Dermis microvascular lymphatic vessel endothelial cell (primary cell): Measurements from ENCODE around the gene NCR3LG1. TPM values are rescaled to one million over a fixed set of nuclear protein-coding genes. Genes with fewer than 3 reads are reported as not detected.

Experiments
- DNase-seq, 2 donors: peaks; one replicate each; pipeline versions ENCODE4 v3.0.0 to v3.0.0-alpha.2; 2010; ENCODE audit warnings: low read depth in 2 of 2
- total RNA-seq: library from RNA; depleted of rRNA; stranded (reverse); fragments of >200 nt; gene quantifications from 2 replicates; pipeline ENCODE4 v1.2.1, GENCODE V29; 2014

NCR3LG1 gene, protein sequence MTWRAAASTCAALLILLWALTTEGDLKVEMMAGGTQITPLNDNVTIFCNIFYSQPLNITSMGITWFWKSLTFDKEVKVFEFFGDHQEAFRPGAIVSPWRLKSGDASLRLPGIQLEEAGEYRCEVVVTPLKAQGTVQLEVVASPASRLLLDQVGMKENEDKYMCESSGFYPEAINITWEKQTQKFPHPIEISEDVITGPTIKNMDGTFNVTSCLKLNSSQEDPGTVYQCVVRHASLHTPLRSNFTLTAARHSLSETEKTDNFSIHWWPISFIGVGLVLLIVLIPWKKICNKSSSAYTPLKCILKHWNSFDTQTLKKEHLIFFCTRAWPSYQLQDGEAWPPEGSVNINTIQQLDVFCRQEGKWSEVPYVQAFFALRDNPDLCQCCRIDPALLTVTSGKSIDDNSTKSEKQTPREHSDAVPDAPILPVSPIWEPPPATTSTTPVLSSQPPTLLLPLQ
- total RNA-seq = 0.38 and 0.51 TPM in 2 replicates

DNA sequence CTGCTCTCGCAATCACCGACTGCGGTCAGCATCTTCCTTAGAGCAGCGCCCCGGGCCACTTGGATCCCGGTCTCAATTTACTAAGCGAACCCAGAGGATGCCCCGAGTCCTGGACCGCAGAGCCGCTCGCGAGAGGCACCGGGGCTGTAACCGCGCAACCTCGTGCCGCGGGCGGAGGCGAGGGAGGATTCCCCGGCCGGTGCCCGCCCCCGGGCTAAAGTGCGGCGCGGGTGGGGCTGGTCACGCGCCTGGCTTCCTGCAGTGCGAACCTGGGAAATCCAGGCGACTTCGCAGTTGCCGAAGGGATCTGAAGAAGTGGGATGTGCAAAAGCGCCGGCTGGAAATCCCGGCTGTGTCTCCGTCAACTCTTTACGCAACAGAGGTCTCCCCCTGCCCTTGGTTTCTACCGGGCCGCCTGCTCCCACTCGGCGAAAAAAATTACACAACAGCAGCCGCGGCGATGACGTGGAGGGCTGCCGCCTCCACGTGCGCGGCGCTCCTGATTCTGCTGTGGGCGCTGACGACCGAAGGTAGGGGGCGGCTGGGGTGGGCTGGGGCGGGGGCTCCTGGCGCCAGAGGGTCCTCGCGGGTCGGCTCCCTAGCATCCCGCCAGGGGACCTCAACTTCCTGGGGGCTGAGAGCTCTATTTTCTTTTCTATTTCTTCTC is at the start of gene NCR3LG1:
NCR3LG1 (plus strand) TSS at position 291 of the 667 bp plus-strand sequence; CDS start at position 461, 170 bp downstream.
- DNase-seq = peak in 1 of 2 donors; percentile 58

DNA sequence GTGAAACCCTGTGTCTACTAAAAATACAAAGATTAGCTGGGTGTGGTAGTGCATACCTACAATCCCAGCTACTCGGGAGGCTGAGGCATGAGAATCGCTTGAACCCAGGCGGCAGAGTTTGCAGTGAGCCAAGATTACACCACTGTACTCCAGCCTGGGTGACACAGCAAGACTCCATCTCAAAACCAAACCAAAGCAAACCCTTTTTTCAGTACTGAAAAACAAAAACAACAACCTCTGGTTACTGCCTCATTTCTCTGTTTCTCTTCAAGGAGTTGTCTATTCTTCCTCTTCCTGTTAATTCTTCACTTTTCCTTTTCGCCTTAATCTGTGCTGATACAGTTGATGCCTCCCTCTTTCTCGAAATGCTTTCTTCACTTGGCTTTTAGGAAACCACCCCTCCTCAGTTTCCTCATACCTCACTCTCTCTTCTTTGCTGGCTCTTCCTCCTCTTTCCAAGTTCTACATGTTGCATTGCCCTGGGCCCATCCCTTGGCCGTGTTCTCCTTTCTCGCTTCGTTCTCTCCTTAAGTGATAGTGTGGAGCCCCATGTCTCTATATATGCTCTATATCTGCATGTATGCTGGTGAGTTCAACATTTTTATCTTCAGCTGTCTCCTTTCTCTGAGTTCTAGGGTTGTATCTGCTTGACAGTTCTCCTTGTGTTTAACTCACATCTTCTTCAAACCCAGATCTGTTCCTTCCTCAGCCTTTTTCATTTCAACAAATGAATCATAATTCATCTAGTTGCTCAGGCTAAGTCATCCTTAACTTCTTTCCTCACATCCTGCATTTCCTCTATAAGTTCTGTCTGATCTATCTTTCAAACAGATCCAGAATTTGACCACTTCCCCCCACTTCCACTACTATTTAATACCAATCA is 38.0 kb upstream of the NCR3LG1 start:
- no peak for DNase-seq

DNA sequence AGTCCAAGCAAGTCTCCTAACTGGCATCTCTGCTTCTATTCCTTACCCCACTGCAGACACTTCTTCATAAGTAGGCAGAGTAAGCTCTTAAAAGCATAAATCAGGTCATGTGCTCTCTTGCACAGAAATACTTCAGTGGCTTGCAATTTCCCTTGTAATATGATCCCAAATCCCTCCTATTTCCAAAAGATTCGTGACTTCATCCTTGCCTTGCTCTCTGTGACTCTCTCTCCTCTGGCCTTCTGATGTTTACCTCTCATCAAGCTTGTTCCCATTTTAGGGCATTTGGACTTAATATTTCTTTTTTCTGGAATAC is 37.4 kb upstream of the NCR3LG1 start:
- peak in 1 of 2 donors; percentile 41 for DNase-seq

DNA sequence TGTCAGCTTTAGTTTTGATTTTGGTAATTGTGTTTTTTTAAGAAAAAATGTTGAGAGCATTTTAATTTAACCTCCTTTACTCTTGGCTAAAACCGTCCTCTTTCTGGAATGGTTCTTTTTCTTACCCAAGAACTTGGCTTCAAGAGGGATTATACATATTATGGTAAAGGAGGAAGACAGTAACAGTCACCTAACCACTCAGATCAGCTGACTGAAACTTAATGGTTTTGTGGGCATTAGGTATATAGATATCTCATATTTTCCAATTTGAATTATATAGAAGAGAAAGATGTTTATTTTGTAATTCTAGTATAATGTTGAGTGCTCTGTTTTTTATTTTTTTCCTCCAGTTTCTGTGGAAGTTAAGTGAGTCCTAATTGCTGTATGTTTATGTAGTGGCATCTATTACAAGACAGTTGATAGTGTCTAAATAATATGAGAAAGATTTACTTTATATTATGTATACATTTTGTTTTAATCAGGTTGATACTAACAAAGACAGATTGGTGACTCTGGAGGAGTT is 36.6 kb upstream of the NCR3LG1 start:
- DNase-seq = no peak

DNA sequence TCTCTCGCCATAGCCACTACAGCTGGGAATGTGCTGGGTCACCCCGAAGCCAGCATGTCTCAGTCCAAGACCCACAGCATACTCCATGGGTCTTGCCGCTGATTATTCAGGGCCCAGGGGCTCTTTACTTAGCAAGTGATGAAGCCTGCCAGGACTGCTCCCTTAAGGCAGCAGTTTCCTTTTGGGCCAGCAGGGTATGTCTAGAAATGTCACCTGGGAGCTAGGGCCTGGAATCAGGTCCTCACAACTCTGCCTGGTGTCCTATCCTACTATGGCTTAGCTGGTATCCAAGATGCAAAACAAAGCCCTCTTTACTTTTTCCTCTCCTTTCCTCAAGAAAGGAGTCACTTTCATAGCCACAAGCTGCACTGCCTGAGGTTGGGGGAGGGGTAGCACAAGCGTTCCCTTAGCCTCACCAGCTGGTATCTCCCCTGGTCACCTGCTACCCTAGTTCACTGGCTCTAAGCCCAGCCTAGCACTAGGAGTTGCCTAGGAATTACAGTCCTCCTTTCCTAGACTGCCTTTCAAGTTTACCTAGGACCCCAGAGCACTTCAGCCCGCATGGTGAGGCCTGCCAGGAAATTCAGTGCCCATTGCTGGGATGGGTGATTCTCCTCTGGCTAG is 22.6 kb upstream of the NCR3LG1 start:
- DNase-seq = no peak

DNA sequence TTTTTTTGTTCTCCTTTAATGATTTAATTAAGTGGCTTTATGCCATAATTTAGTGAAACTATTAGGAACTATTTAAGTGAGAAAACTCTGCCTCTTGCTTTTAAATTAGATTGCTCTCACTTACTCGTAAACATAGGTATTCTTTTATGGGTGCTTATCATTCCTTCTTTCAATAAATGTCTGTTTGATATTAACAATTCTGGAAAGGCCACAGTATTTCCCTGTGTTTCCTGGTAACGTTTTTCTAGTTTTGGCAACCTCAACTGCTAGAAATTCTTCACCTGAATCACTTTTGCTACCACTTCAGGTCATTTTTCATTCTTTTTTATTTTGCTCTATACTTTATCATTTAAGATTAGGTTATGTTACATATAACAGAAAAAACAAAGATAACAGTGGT is 19.9 kb upstream of the NCR3LG1 start:
- DNase-seq = no peak

DNA sequence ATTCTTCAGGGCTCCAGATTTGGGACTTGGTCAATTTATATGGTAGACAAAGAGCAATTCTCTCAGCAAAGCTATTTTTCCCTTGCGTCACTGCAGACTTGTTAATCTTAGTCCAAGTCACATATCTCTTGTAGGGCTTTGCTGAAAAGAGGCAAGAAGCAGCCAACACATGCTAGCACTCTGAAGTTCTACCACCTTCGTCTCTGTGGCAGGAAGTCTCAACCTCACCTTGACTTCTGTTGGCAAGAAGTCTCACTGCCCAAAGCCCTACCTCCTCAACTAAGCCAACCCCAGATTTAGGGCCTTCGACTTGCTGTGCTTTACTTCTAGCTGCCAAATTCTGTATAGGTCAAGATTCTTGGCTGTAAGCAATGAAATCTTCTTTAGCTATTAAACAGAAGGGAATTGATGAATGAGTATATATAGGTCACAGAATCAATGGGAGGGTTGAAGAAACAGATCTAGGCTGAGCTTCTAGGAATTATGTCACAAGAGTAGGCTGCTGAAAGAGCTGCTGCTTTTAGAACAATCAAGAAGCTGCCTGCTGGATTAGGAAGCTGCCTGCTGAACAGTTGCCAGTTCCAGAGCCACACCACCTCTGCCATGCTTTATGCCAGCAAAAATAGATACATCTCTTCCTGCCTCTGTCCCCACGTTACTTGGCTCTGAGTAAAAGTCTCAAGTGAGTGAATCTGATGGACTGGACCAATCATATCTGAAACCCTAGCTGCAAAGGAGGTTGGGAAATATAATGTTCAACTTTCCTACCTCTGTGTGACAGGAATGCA is 17.6 kb upstream of the NCR3LG1 start:
- no peak for DNase-seq

DNA sequence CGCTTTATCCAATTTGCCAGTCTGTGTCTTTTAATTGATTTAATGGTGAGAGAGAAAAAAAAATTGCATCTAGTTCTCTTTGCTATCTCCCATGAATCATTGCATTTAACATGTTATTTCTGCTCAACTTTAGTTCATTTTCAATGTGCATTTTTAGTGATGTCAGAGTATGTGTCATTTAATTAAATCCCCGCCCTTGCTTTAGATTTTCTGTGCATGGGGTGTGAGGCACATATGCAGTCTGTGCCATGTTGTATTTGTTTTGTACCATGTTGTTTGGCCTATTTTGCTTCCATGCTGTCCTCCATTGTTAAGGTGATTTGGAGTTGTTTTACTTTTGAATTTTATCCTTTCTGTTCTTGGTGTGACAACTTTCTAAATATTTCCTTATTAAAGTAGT is 8.3 kb upstream of the NCR3LG1 start:
- DNase-seq = no peak

DNA sequence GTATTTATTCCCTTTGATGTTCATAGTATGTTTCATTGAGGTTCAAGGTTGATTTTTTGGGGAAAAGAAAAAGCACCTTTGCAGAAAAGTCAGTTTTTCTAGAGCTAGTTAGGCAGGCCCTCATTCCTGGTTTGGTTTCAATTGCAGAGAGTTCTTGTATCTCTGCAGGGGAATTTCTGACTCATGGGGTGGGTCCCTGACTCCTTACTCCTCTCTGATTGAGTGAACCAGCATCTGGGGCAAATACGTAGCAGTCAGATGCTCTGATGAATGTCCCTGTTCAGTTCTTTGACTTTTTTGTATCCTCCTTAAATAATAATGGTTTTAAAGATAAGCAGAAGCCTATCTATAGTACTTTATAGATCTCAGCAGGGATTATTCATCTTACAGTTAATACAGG is 7.7 kb upstream of the NCR3LG1 start:
- DNase-seq = no peak

DNA sequence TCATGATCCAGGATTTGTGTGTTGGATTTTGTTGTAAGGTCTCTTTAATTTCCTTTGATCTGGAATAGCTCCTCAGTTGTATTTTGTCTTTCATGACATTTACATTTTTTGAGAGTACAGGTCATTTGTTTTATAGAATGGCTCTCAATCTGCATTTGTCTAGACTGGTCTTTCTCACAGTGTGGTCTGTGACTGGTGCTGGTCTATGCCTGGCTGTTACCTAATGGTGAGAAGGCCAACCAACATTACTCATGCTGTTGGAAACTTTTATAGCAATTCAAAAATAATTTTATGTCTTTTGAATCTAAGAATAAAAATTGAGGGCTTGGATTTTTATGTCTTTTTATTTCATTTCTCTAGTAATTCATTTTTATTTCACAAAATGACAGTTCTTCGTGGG is 3.9 kb upstream of the NCR3LG1 start:
- DNase-seq = no peak

DNA sequence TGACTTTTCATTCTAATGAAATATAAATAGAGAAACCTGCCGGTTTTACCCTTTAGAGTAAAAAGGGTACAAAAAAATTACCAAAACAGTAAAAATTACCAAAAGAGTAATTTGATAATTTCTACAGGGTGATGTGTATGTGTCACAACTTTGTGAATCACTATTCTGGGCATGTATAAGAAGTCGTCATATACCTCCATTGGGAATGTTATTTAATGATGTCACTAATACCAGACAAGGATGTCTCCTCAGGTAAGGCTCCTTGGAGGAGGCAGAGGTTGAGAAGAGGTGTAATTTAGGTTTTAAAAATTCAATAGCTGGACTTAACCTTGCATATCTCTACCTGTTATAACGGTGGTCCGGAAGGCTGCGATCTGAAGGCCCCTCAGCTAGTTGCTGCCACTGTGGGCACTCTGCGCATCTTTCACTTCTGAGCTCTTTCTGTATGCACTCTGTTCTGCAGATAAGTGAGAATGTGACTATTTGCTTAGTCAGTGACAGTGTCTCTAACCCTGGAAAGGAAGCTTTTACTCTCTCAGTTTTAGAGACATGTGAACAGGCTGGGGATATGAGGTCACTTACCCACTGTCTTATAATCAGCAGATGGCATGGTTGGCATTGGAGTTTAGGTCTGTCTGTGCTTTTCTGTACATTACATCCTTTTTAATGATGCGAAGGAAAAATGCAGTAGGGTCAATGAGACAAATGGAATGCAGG is 987 bp upstream of the NCR3LG1 start:
- DNase-seq = no peak

DNA sequence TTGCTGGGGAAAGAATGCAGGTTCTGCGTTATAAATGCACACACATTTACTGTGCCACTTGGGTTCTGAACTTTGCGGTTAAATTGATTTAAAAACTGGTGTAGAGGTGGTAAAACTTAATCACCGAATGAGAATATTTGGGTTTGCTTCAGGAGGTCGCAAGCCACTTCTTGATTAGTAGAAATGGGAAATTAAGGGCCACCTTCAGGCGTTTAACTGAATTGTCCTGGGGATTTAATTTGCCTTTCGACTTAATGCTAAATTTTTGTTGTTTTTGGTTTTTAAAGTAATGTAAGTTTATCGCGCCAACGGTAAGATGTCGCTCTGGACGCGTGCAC is 459 bp upstream of the NCR3LG1 start:
- no peak for DNase-seq

DNA sequence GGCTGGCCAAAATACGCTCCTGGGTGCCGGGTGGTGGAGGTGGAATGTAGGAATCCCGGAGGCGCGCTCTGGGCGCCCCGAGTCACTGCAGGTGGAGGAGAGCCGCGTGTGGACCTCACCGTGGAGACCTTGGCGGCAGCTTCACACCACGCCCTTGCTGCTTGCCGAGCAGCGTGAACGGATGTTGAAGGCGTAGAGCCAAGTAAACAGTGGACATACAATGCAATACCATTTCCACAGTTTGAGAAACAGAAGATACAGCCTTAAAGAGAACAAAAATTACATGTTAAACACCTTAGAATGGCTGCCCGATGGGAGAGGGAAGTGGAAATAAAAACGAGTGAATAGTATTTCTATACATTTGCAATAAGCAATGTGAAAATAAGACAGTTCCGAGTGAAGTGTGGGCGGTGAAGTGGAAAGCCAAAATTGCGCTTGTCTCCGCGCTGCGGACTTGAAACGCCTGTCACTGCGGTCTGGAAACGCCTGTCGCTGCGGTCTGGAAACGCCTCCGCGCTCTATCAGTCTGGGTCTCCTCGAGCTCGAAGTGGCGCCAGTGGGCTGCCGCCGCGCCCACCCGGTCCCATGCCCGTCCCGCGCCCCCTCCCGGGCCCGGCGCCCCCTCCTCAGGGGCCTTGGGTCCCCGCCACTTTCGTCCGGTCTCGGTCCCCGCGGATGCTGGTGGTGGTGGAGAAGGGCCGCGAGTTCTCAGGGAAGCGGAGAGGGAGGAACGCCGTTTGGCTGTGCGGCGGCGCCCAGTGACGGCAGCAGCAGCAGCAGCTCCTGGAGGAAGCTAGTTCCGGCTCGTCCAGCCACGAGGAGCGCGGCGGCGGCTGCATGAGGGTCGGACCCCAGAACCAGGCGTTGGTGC is 1.6 kb downstream of the NCR3LG1 start:
- peak in 1 of 2 donors; percentile 75 for DNase-seq

DNA sequence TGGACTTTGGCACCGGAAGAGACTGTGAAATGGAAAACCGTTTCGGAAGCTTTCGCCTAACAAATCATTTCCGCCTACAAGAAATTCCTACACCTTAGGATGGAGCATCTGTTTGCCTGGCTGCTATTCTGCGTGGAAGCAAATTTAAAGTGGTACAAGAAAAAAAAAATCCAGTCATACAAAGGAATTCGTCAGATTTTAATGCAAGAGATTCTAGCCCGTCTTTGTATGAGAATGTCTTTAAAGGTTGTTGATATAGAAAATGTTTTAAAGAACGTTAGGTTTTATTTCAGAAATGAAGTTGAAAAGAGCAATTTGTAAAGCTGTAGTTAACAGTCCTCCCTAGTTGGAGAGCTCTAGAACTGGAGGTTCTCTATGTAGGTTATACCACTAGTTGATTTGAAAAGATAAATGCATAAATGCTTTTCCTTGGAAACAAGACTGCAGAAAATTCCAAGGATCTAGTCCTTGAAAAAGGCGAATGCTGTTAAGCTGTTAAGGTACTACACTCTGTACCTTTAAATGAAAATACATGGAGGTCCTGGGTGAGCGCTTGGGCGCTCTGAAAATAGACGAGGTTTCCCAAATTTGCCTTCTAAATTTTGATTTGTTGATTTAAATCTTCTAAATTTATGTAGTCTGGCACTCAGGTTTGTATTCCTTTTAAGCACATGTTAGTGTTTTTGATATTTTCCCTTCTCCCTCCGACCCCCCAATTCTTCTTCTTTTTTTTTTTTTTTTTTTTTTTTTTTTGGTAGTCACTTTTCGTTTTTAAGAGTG is 2.4 kb downstream of the NCR3LG1 start:
- DNase-seq = no peak

DNA sequence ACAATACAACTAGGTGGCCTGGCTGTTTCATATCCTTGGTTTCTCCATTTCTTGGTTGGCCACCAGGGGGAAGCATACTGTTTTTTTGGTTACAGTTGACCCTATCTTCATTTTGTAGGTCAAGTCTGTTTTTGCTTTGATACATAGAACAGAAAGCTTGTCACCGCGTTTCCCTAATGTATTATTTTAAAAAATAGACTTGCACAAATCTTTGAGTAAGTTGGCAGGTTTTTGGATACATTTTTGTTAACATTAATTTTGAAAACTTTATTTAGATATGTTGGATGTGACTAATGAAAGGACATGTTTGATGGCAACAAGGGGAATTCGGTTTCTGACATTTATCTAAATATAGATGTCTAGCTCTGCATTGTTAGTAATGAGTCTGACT is 3.0 kb downstream of the NCR3LG1 start:
- peak; percentile 42 to 77 for DNase-seq

DNA sequence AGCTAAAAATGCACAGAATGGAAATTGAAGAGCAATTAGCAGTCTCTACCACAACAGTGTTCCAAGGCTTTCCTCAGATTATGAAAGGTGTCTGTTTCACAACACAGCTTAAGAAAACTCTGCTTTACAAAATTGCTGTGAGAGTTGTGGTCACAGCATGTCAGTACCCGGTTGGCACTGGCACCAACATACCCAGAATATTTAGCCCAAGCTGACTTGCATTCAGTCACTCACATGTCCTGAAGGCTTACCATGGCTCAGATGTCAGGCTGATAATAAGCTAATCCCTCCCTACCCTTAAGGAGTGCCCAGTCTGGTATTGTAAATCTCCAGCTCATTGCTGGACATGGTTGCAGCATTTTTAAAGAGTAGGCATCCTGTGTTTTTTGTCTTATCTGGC is 14.9 kb downstream of the NCR3LG1 start:
- DNase-seq = no peak

DNA sequence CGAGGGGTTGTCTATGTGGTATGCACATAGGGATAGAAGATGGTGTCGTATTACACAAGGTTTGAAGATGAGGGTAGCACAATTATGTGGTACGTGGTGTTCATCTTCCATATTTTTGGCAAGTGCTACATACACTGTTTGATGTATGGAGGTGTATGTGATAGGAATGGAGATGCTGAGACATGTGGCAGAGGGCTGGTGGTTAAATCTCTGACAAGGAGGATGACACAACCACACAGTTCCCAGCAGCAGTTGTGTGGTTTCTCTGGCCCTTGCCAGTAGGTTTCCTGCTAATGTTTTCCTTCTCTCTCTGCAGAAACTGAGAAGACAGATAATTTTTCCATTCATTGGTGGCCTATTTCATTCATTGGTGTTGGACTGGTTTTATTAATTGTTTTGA is 17.0 kb downstream of the NCR3LG1 start:
- no peak for DNase-seq

DNA sequence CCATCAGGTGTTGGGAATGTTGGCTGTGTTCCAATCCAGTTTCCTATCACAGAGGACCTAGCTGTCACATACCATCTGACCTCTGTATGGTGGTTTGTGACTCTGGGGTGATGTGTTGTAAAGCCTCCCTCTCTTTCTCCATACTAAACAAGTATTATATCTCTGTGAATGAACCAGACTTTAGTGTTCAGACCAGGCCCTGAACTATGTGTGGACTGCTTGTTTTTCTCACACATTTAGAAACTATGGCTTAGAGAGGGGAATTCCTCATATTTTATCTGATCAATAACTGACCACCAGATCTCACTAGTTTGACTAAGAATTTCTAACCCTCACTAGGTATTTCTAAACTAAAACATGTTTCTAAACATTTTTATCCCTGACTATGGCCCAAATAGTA is 17.5 kb downstream of the NCR3LG1 start:
- no peak for DNase-seq
